Body of pancreas (tissue), 4 donors: ENCODE data around the gene LRRIQ1.

ENCODE experiments used
- CTCF ChIP-seq, 7 experiments: fragments of 450-650 bp in 4 of 7; fragments of 200-600 bp in 3 of 7; sonication (generic) in 3 of 7; IDR thresholded peaks; one replicate each; pipeline ENCODE4 v1.5.1; 2016 to 2019; ENCODE audit warnings: antibody characterized with exemption in 7 of 7
- POLR2A ChIP-seq, 3 donors: fragments of 450-650 bp; IDR thresholded peaks; one replicate each; pipeline ENCODE4 v1.6.1; 2016; ENCODE audit warnings: antibody characterized with exemption in 3 of 3, mild to moderate bottlenecking in 2 of 3

GRCh38 chr12:85188619-85189018, 152.5 kb downstream of the LRRIQ1 start:
- TF ChIP-seq CTCF (IDR thresholded peaks at IDR 0.05) (no peak), POLR2A (IDR thresholded peaks at IDR 0.05) (no peak)
